Naive thymus-derived CD4-positive, alpha-beta T cell (primary cell): ENCODE data around the gene TPH2. TPM values are rescaled to one million over a fixed set of nuclear protein-coding genes. Genes with fewer than 3 reads are reported as not detected.

ENCODE experiments used
- ATAC-seq: fragments of 150-1000 bp; cut with Tn5 transposase; 2 replicates; pipeline ENCODE4 v1.10.0; 2021; ENCODE audit warnings: mild to moderate bottlenecking, moderate library complexity
- CTCF ChIA-PET: fragments of 350-600 bp; sonication (Branson Sonifier 250); formaldehyde crosslinking; loops from one replicate; lab custom pipeline; 2021; ENCODE audit warnings: antibody characterized with exemption; lab: Charles Lee
- POLR2A ChIA-PET: fragments of 350-600 bp; sonication (Branson Sonifier 250); formaldehyde crosslinking; loops from one replicate; lab custom pipeline; 2021; ENCODE audit warnings: antibody characterized with exemption, inconsistent platforms; lab: Charles Lee
- DNase-seq, 9 donors: peaks; one replicate each; pipeline versions ENCODE4 v3.0.0 to v3.0.0-alpha.2; 2020 to 2022; ENCODE audit warnings: mixed read lengths in 1 of 9
- H3K27ac ChIP-seq: one replicate; pipeline ENCODE4 v1.7.0; 2013; ENCODE audit warnings: mild to moderate bottlenecking, low read depth, low read length, moderate library complexity
- H3K27me3 ChIP-seq, 2 donors: one replicate each; pipeline ENCODE4 v1.7.0; 2013; ENCODE audit warnings: low read length in 2 of 2, mild to moderate bottlenecking in 2 of 2, moderate library complexity in 2 of 2; ENCODE audit not compliant: control insufficient read depth in 2 of 2, insufficient read depth in 2 of 2
- H3K36me3 ChIP-seq, 3 experiments: 1 replicate in 2 of 3; 2 replicates in 1 of 3; pipeline ENCODE4 v1.7.0; 2013; ENCODE audit warnings: low read length in 3 of 3, mild to moderate bottlenecking in 3 of 3, moderate library complexity in 1 of 3; ENCODE audit not compliant: insufficient read depth in 3 of 3, control insufficient read depth in 2 of 3
- H3K4me1 ChIP-seq, 2 donors: one replicate each; pipeline ENCODE4 v1.7.0; 2013; ENCODE audit warnings: low read length in 2 of 2, mild to moderate bottlenecking in 2 of 2, moderate library complexity in 1 of 2; ENCODE audit not compliant: control insufficient read depth in 2 of 2, insufficient read depth in 2 of 2
- H3K4me3 ChIP-seq: 2 replicates; pipeline ENCODE4 v1.7.0; 2013; ENCODE audit warnings: mild to moderate bottlenecking, low read length
- H3K9me3 ChIP-seq, 3 experiments: 1 replicate in 2 of 3; 2 replicates in 1 of 3; pipeline ENCODE4 v1.7.0; 2013; ENCODE audit warnings: low read length in 3 of 3; ENCODE audit not compliant: control insufficient read depth in 2 of 3
- H3K27ac Mint-ChIP-seq, 9 donors: one replicate each; pipeline ENCODE4 v1.8.0; 2020 to 2022; ENCODE audit warnings: mixed read lengths in 9 of 9, mild to moderate bottlenecking in 8 of 9, moderate library complexity in 5 of 9, inconsistent platforms in 2 of 9
- H3K27me3 Mint-ChIP-seq, 5 donors: one replicate each; pipeline ENCODE4 v1.8.0; 2021 to 2022; ENCODE audit warnings: mixed read lengths in 5 of 5, mild to moderate bottlenecking in 1 of 5
- H3K36me3 Mint-ChIP-seq, 5 donors: one replicate each; pipeline ENCODE4 v1.8.0; 2020 to 2022; ENCODE audit warnings: mixed read lengths in 5 of 5, mild to moderate bottlenecking in 3 of 5, inconsistent platforms in 1 of 5
- H3K4me1 Mint-ChIP-seq, 7 donors: one replicate each; pipeline ENCODE4 v1.8.0; 2020 to 2022; ENCODE audit warnings: mixed read lengths in 7 of 7, mild to moderate bottlenecking in 3 of 7, inconsistent platforms in 1 of 7
- H3K4me3 Mint-ChIP-seq, 10 donors: one replicate each; pipeline ENCODE4 v1.8.0; 2020 to 2022; ENCODE audit warnings: mild to moderate bottlenecking in 10 of 10, mixed read lengths in 10 of 10, moderate library complexity in 6 of 10, inconsistent platforms in 2 of 10
- H3K9me3 Mint-ChIP-seq, 11 donors: one replicate each; pipeline ENCODE4 v1.8.0; 2020 to 2022; ENCODE audit warnings: mixed read lengths in 11 of 11, mild to moderate bottlenecking in 4 of 11, inconsistent platforms in 1 of 11, moderate library complexity in 1 of 11
- intact Hi-C, 2 donors: fragments of 100-400 bp; cut with micrococcal nuclease; formaldehyde crosslinking; loops; one replicate each; pipeline ENCODE4 v1.15.1; 2023
- polyA plus RNA-seq, 2 donors: library from polyadenylated mRNA; unstranded; fragments of 300-500 nt; fragmentation: Illumina TruSeq; gene quantifications; one replicate each; pipeline ENCODE4 v1.2.3, GENCODE V29; 2021
- total RNA-seq, 6 experiments: library from RNA in 5 of 6; stranded (reverse) in 5 of 6; gene quantifications; 1 replicate in 5 of 6; 2 replicates in 1 of 6; pipeline ENCODE4 v1.2.3 and lab custom pipeline; 2021 to 2026

The TPH2 gene
- total RNA-seq (under 1 TPM in 1 of 5 experiments, not detected in 4; 0.16 TPM), polyA plus RNA-seq (not detected), total RNA-seq (lab: John Stamatoyannopoulos, UW) (not detected)

GRCh38 chr12:71938728-71939385 lies at the start of gene TPH2:
Gene TPH2, plus strand, starts transcription at chr12:71938845. Its CDS starts 142 bp downstream, at chr12:71938987.
- H3K9me3 ChIP-seq, result no peaks in the 10 kb centered on the region
- H3K4me1 Mint-ChIP-seq, result peaks cover 0 to 9% (median 0%) of the 10 kb centered on the region in 7 donors
- peaks cover 57 to 81% (median 62%) of the 10 kb centered on the region in 5 donors for H3K27me3 Mint-ChIP-seq
- no peak within 1 kb of the TSS for H3K27ac ChIP-seq
- peak within 1 kb of the TSS in 1 of 9 donors; percentile 26 for H3K27ac Mint-ChIP-seq
- H3K4me3 Mint-ChIP-seq, result no peak within 1 kb of the TSS
- no peaks in the 10 kb centered on the region for H3K4me1 ChIP-seq
- H3K36me3 ChIP-seq, result no peaks in the 10 kb centered on the region
- intact Hi-C loops, result loop anchor here in 1 of 2 donors (5.0 kb wide), 1 partner anchor 102 kb away; the partner anchor contains the start of gene TBC1D15
- no peaks in the 10 kb centered on the region for H3K27me3 ChIP-seq
- ATAC-seq (peak; percentile 80), DNase-seq (peak; percentile 12 to 59 (median 32))
- H3K9me3 Mint-ChIP-seq, result peaks cover 0 to 2% (median 0%) of the 10 kb centered on the region in 11 donors
- no peak within 1 kb of the TSS for H3K4me3 ChIP-seq
- POLR2A ChIA-PET, result no interaction called here
- no peaks in the 10 kb centered on the region for H3K36me3 Mint-ChIP-seq
- CTCF ChIA-PET, result no interaction called here

DNA sequence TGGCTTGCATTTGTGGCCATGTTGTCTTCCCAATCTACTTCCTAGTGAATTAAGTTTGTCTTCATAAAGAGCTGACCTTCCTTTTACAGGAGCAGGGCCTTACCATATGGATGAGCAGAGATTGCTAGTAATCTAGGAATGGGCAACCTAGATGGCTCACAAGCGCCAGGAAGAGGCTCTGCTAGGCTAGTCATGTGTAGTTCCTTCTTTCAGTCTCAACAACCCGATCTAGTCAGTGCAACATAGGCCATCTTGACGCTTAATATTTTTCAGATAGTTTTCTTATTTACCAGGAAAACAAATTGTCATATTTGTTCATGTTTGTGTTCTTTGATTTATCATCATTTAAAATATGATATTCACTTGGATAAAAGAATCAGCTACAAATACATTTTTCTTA lies 48.2 kb upstream of the TPH2 start:
- CTCF ChIA-PET, result no interaction called here
- H3K36me3 Mint-ChIP-seq, result peaks cover 3 to 48% (median 35%) of the 10 kb centered on the region in 5 donors
- no peaks in the 10 kb centered on the region for H3K27me3 ChIP-seq
- DNase-seq (no peak), ATAC-seq (no peak)
- peaks cover 0 to 40% (median 30%) of the 10 kb centered on the region in 7 donors for H3K4me1 Mint-ChIP-seq
- no peaks in the 10 kb centered on the region for H3K9me3 Mint-ChIP-seq
- no peak overlapping the region for H3K27ac ChIP-seq
- H3K4me3 Mint-ChIP-seq, result no peak overlapping the region
- H3K36me3 ChIP-seq, result peaks cover 0 to 16% (median 4%) of the 10 kb centered on the region in 3 experiments
- peak overlapping the region in 3 of 9 donors; percentile 32 to 62 (median 36) for H3K27ac Mint-ChIP-seq
- POLR2A ChIA-PET, result no interaction called here
- intact Hi-C loops, result no loop called here
- H3K4me1 ChIP-seq, result no peaks in the 10 kb centered on the region
- H3K4me3 ChIP-seq, result no peak overlapping the region
- H3K9me3 ChIP-seq, result no peaks in the 10 kb centered on the region
- H3K27me3 Mint-ChIP-seq, result no peaks in the 10 kb centered on the region

DNA sequence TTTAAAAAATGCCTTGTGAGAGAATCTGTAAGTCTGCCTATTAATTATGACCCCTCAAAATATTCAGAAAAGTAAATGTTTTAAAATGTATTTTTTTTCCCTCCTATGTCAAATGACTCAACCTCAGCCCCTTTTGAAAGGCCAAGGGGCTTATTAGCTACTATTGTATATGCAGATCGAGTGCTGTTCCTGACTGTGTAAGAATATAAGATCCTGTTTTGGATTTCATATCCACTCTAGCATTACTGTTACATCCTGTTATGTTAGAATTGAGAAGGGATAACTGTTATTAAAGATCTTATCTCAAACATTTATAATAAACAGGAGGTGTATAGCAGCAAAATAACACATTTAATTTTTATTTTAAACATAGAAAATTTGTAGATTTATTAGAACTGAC lies 46.6 kb upstream of the TPH2 start:
- Mint-ChIP-seq H3K36me3 (peaks cover 5 to 46% (median 37%) of the 10 kb centered on the region in 5 donors), H3K4me3 (no peak overlapping the region), H3K27me3 (no peaks in the 10 kb centered on the region), H3K27ac (peak overlapping the region in 4 of 9 donors; percentile 11 to 63 (median 37)), H3K9me3 (no peaks in the 10 kb centered on the region), H3K4me1 (peaks cover 0 to 35% (median 19%) of the 10 kb centered on the region in 7 donors)
- H3K9me3 ChIP-seq, result no peaks in the 10 kb centered on the region
- H3K4me3 ChIP-seq, result no peak overlapping the region
- H3K27me3 ChIP-seq, result no peaks in the 10 kb centered on the region
- CTCF ChIA-PET, result no interaction called here
- no peak overlapping the region for H3K27ac ChIP-seq
- DNase-seq, result no peak
- H3K36me3 ChIP-seq, result peaks cover 0 to 14% (median 4%) of the 10 kb centered on the region in 3 experiments
- intact Hi-C loops, result no loop called here
- ATAC-seq, result no peak
- H3K4me1 ChIP-seq, result no peaks in the 10 kb centered on the region
- POLR2A ChIA-PET, result no interaction called here

GRCh38 chr12:71896205-71896882 lies 42.3 kb upstream of the TPH2 start:
- POLR2A ChIA-PET, result no interaction called here
- Histone ChIP-seq H3K36me3 (peaks cover 4 to 24% (median 4%) of the 10 kb centered on the region in 3 experiments), H3K27ac (no peak overlapping the region), H3K9me3 (no peaks in the 10 kb centered on the region), H3K27me3 (no peaks in the 10 kb centered on the region), H3K4me1 (no peaks in the 10 kb centered on the region), H3K4me3 (no peak overlapping the region)
- H3K4me3 Mint-ChIP-seq, result peak overlapping the region in 1 of 10 donors; percentile 41
- intact Hi-C loops, result no loop called here
- H3K36me3 Mint-ChIP-seq, result peaks cover 10 to 48% (median 32%) of the 10 kb centered on the region in 5 donors
- H3K27ac Mint-ChIP-seq, result peak overlapping the region in 1 of 9 donors; percentile 26
- CTCF ChIA-PET, result no interaction called here
- H3K27me3 Mint-ChIP-seq, result no peaks in the 10 kb centered on the region
- no peaks in the 10 kb centered on the region for H3K9me3 Mint-ChIP-seq
- DNase-seq, result no peak
- H3K4me1 Mint-ChIP-seq, result peaks cover under 1 to 9% (median 4%) of the 10 kb centered on the region in 7 donors
- ATAC-seq, result no peak

GRCh38 chr12:71900091-71900490 lies 38.6 kb upstream of the TPH2 start:
- intact Hi-C loops, result no loop called here
- Histone ChIP-seq H3K9me3 (no peaks in the 10 kb centered on the region), H3K27me3 (no peaks in the 10 kb centered on the region), H3K4me1 (no peaks in the 10 kb centered on the region), H3K27ac (no peak overlapping the region), H3K4me3 (no peak overlapping the region), H3K36me3 (peaks cover 1 to 36% (median 4%) of the 10 kb centered on the region in 3 experiments)
- no peak for ATAC-seq
- POLR2A ChIA-PET, result no interaction called here
- no peak for DNase-seq
- H3K36me3 Mint-ChIP-seq, result peaks cover 23 to 71% (median 55%) of the 10 kb centered on the region in 5 donors
- CTCF ChIA-PET, result no interaction called here
- H3K4me3 Mint-ChIP-seq, result no peak overlapping the region
- H3K9me3 Mint-ChIP-seq, result peaks cover 0 to 3% (median 0%) of the 10 kb centered on the region in 11 donors
- peaks cover 0 to 17% (median 9%) of the 10 kb centered on the region in 7 donors for H3K4me1 Mint-ChIP-seq
- no peaks in the 10 kb centered on the region for H3K27me3 Mint-ChIP-seq
- H3K27ac Mint-ChIP-seq, result no peak overlapping the region

GRCh38 chr12:71904629-71905028 lies 34.0 kb upstream of the TPH2 start:
- H3K4me1 ChIP-seq, result no peaks in the 10 kb centered on the region
- no peaks in the 10 kb centered on the region for H3K9me3 ChIP-seq
- H3K36me3 ChIP-seq, result peaks cover 7 to 61% (median 11%) of the 10 kb centered on the region in 3 experiments
- H3K36me3 Mint-ChIP-seq, result peaks cover 20 to 80% (median 67%) of the 10 kb centered on the region in 5 donors
- ChIA-PET POLR2A (no interaction called here), CTCF (no interaction called here)
- peak overlapping the region in 5 of 9 donors; percentile 1 to 38 (median 15) for H3K27ac Mint-ChIP-seq
- no peaks in the 10 kb centered on the region for H3K27me3 Mint-ChIP-seq
- peak overlapping the region in 1 of 10 donors; percentile 0 for H3K4me3 Mint-ChIP-seq
- no peak overlapping the region for H3K4me3 ChIP-seq
- no peaks in the 10 kb centered on the region for H3K27me3 ChIP-seq
- ATAC-seq, result no peak
- DNase-seq, result no peak
- H3K27ac ChIP-seq, result no peak overlapping the region
- peaks cover 0 to 17% (median 9%) of the 10 kb centered on the region in 7 donors for H3K4me1 Mint-ChIP-seq
- intact Hi-C loops, result no loop called here
- peaks cover 0 to 8% (median 0%) of the 10 kb centered on the region in 11 donors for H3K9me3 Mint-ChIP-seq
